Ramos (cell line): Measurements from ENCODE around the gene KCNH1.

Source experiments
- in situ Hi-C: fragments of 300-500 bp; cut with MboI; formaldehyde crosslinking; loops from one replicate; pipeline ENCODE4 v1.14.3; 2022; ENCODE audit warnings: low sequenced_read_pairs; ENCODE audit not compliant: unreplicated experiment

KCNH1 gene

DNA sequence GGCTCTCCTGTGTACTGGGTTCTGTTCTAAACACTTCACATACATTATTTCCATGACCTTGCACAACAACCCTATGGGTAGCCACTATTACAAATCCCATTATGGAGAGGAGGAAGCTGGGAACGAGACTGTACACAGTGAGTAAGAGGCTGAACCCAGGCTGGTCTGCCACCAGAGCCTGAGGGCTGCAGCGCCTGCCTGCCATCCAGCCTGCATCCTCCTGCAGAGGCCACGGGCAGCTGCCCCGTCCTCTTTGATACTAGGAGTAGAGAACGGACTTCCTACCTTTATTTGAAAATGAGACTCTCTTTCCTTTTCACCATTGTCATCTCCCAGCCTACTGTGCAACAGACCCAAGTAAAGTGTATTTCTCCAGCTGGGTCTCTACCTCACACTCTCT is 435.3 kb downstream of the KCNH1 start:
- in situ Hi-C loops, result no loop called here

DNA sequence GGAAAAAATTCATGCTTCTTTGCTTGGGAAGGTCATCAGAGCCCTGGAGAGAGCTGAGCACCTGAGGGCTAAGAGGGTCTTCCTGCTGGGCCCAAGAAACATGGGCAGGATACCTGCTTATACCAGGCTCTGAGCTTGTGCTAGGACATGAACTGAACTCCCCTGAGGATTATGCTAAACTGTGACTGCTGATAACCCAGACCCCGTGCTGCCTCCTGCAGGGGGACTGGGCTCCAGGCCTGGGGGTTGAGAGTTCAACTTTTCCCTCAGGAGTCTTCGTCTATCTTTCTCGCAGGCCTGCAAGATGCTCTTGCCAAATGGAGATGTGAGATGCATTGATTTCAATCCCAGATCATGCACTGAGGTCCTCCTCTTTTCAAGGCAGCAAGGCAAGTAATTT is 436.8 kb downstream of the KCNH1 start:
- in situ Hi-C loops, result no loop called here

DNA sequence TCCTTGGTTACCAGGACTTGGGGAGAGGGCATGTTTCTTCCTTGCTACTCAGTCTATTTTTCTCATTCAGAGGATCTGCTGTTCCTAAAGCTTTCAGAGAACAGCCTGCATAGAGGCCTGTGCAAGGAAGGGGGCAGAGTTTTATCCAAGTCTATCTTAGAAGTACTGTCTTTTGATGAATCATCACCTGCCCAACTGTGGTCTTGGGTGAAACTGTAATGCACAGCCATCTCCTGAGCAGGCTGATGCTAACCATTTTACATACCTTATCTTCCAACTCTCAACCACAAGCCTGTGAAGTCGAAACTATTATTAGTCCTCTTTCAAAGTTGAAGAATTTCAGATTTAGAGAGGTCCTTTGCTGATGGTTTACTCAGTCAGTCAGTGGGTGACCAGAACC is 437.2 kb downstream of the KCNH1 start:
- in situ Hi-C loops, result no loop called here

DNA sequence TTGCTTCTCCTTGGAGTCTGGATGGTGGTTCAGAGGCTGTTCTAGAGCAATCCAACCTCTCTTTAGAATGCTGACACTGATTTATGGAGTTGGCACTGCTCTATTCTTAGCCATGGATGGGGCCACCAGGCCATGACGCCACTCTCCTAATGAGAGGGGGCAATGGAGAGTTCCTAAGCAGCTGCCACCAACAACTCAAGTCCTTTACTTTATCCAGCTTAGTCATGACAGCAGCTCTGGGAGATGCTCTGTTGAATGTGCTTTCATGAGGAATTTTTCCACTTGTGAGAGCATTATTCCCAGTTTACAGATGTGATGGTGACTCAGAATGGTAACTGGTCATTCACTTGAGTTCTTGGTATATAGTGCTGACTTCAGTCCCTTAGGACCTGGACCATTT is 438.9 kb downstream of the KCNH1 start:
- in situ Hi-C loops, result no loop called here

DNA sequence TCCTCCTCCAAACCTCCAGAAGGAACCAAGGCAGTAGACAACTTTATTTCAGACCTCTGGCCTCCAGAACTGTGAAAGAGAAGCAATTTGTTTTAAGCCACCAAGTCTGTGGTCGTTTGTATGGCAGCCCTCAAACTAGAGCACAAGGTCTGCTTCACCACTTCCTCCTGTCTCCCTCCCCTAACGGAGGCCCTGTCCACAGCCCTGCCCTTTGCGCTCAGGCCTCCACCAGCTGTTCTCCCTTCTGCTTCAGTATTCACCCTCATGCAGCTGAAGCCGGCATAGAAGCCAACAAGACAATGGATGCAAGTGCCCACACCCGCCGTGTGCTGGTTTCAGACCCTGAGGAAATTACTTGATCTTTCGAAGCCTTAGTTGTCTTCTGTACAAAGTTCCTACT is 441.2 kb downstream of the KCNH1 start:
- in situ Hi-C loops, result no loop called here

DNA sequence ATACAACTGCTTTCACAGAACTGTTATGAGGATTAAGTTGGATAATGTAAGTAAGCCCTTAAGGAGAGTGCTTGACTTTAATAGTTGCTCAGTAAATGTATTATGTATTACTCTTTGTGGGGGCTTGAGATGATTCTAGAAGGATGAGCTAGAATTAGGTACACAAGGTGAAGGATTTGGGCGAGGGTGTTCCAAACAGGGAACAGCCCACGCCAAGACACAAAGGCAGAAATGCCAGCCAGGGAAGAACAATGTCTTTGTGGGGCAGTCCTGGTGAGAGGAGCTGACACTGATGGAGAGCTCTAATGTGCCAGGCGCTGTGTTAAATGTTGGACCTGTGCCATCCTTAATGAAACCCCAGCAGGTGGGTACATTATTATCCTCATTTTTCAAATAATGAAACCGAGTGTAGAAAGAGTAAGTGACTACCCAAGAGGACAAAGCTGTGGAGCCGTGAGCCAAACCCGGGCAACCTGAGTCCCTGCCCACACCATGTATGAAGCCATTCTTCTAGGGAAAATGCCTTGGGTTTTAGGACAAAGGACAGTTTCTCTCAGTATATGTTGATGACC is 442.8 kb downstream of the KCNH1 start:
- in situ Hi-C loops, result no loop called here

DNA sequence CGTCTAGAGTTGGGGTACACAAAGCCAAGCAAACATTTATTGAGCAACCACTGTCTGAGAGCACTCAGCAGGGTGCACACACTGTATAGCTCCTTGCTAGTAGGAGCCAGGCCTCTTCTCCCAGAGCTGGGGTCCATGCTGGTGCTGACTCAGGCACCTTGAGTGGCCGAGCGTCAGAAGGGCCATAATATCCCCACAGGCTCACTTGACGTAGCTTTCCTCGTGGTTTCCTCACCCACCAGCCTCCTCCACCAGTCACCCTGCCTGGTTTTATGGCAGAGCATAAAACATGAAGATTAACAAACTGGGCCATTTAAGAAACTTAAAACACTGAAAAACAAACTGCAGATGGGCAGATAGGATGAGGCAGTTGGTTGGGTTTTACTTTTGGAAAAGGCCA is 443.7 kb downstream of the KCNH1 start:
- in situ Hi-C loops, result no loop called here

DNA sequence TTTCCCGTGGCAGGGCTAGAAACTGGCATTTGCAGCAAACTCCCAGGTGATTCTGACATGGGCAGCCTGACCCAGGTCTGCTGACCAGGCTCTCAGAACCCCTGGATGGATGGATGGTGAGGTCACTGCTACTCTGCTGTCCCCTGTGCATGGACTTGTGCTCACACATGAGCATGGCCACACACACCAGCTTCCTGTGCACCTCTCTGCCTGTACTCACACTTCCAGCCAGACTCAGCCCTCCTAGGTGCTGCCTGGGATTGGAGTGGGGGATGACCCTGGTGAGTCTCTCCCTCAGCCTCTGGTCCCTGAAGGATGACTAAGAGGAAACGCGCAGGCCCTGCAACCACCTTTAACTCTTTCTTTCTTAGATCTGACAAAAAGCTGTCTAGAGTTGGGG is 444.1 kb downstream of the KCNH1 start:
- in situ Hi-C loops, result no loop called here

DNA sequence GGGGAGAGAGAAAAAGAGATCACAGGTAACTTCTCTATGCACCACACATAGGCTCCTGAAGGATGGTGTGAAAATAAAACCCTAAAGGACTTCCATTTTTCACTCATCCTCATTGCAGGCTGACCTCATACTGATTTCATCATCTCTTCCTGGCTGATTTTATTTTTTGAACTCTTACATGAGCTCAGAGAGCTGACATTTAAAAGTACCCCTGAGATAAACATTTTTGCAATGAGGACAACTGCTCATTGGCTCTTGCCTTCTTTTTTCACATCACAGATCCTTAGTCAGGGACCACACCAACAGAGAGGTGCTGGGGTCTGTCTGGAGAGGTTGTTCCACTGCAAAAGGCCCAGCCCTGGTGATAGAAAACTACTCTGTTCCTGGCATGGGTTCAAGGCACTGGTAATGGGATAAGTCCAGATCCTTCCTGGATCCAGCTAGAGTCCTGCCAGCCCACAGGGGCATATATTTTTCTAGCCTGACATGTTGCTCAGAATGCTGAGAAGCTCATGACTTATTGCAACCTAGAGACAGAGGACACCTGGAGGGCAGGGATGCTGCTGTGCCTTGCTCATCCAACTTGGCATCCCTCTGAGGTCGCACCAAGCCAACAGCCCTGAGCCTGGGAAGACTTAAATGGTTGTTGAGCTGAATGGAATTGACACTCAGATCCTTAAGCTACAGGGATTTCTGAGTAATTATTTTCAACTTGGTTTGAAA is 445.3 kb downstream of the KCNH1 start:
- in situ Hi-C loops, result no loop called here

DNA sequence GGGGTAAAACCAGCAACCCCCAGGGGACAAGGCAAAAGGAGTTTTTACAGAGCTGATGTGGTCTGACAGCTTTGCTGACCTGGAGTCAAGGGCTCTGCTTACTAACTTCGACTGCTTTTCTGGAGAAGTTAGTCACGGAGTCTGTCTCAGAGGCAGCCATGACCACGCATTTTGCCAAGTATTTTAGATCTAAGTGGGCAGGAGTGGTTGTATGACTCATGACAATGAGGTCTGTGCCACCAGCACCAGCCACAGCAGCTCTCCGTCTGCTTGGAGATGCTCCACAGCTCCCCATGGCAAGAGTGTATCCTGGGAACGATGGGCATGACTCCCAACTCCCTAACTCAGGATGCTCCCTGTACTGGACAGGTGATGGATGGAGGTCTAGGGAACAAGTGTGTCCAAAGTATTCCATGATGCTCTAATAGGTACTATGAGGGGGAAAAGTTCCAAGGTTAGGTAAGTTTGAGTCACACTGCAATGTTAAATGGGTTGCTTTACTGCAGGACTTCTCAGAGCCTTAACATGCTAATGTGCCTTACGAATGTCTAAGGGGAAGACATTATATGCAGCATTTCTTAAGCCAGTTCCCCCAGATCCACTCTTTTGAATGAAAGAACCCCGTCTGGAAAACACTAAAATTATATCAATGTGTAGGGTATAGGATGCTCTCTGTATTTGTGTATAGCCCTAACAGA is 446.2 kb downstream of the KCNH1 start:
- in situ Hi-C loops, result no loop called here

DNA sequence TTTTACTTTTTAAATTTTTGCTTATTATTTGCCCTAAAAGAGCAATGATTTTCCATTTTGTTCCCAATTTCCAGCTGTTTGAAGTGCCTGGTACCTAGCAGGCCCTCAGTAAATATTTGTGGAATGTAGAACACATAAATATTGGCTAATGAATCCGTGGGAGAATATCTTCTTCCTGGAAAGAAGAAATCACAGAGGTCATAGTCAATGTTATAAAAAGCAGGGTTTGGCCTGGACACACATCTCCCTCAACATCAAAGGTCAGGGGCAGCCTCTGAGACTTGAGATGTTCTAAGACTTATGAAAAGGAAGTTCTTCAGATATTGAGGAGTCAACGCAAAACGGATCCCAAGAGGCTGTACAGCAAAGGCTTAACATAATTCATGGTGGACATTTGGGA is 447.1 kb downstream of the KCNH1 start:
- in situ Hi-C loops, result no loop called here

DNA sequence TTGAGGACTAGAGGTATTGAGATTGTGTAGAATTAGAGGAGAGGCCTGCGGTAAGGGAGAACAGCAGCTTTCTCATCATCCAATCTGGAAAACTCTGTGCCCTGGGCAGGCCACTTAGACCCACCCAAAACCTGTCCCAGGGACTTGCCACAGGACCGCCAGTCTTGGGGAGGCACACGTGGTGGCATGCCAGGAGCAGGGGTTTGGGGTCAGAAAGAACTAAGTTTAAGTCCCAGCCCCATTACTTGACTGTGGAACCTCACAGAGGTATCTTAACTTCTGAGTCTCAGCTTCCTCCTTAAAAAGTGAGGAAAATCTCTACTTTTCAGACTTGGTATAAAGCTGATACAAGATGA is 448.7 kb downstream of the KCNH1 start:
- in situ Hi-C loops, result no loop called here

DNA sequence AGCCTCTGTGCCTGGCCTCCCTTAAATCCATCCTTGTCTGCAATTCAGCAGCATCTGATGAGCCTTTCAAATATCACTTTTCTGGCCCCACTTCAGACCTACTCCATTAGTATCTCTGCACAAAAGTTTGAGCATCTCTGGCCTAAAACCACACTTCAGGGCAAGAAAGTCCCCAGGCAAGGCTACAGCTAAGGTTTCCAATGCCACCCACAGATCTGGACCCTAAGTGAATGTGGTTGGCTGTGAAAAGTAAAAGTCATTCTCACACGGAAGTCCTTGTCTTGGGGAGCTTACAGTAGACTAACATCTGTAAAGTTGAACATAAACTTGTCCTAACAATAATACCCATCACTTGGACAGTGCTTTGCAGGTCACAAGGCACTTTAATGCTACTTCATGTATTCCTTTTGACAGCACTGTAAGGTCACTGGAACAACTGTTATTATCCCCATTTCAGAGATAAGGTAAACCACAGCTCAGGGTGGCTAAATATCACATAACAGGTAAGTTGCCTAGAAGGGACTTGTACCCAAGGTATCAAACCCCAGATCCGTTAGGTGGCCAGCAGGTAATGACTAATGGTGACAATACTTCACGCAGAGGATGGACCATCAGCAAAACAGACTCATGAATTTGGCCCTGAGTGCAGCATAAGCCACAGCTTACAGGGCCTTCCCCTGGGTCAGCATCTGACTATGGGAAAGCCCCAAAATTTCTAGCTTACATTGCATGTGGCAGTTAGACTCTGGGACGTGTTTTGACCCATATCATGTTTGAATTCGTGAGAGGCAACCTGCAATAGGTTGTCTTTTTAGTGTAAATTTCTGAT is 449.3 kb downstream of the KCNH1 start:
- in situ Hi-C loops, result no loop called here

DNA sequence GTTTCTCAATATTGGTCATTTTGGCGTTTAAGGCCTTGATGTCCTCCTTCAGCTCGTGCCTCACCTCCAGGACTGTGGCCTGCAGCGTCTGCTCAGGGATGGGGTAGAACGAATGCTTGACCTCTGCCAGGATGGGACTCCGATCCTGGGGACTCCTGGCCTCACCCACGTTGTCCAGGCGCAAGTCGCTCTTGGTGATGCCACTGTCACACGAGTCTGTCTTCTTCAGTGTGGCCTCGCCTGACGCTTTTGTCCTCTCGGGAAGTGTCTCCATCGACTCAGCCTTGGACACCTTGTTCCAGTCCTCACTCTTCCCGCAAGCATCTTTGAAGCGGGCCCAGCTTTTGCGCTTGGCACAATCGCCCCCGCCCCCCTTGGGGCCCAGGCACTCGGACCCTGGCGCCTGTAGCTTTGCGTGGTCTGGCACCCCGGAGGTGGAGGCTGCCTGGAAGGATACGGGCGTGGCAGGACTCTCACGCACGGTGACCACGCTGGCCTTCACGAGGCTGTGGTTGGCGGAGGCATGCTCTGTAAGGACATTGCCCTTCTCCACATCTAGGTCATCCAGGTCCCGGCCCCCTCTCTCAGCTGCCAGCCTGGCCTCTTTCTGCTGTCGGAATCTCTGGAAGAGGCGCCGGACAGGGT is 450.4 kb downstream of the KCNH1 start:
- in situ Hi-C loops, result no loop called here

DNA sequence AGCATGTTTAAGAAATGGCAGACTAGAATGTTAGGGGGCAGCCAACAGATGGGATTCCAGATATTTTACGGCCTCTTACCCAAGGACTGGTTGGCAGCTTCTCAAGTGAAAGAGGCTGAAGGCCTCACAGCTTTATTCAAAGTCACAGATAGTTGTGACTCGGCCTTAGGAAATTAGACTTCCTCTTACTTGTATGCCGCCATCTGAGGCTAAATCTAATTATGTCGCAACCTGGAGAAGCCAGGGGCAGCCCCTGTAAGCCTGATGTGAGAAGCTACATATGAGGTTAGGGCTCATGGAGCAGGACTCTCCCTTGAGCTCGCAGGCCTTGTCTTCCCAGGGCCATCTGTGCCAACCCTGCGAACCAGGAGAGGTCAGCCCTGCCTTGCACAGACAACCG is 452.8 kb downstream of the KCNH1 start:
- in situ Hi-C loops, result no loop called here

DNA sequence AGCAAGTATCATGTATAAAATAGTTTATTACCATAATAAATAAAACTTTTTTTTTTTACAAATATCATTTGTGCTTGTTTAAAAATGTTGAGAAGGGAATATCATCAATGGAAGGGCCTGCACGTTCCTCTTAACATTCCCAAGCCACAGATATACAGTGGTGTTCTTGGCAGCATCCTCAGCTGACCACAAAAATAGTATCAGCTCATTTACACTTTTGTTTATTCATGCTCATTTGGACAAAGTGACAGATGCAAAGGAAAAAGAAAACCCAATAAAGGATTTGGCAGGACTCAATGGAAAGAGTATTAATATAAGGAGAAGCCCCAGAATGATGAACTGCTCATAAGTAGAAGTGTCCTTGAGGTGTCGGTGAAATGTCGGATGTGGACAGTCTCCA is 455.6 kb downstream of the KCNH1 start:
- in situ Hi-C loops, result no loop called here

DNA sequence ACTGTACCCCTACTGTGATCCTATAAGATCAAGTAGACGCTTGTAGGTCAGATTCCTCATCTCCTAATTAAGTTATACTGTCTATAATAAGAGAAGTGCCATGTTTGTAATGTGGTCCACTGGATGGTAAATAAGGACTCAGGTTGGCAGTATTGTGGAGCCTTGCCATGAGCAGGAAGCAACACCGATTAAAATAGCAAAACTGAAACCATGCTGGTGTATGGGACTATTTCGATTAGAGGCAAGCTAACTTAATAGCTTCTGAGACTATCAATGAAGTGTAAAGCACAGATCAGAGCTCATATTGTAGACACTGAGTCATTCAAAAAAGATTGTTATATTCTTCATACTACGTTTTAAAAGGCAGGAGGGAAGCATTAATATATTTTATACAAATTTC is 456.4 kb downstream of the KCNH1 start:
- in situ Hi-C loops, result no loop called here

DNA sequence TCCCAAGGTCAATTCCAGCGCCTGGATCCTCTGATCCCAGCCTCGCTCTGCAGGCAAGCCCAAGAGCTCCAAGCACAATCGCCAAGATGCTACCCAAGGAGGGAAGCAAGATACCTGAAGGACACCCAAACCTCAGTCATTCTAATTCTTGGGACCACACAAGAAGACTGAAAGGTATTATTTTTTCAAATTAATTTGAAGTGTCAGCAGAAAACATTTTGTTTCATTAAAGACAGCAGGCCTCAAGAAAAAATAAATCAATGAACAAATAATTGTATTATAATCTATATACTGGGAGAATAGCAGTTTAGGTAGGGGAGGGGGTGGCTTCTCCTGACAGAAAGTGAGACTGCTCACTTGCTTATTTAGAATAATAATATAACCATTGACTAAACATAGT is 457.4 kb downstream of the KCNH1 start:
- in situ Hi-C loops, result no loop called here

DNA sequence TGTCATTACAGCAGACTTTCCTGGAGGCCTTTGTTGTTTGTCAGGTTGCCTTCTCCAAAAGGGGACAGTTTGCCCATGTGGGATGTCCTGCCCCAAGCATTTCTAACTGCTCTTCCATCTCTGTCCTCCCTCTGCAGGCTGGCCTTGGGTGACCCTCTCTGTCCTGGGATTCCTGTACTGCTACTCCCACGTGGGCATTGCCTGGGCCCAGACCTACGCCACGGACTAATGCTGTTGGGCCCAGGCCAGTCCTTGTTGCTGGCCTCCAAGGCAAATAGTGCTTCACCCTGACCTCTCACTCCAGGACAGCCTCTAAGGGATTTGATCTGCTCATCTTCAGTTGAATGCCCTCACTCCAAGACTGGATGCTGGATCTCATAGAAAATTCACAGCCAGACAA is 459.8 kb downstream of the KCNH1 start:
- in situ Hi-C loops, result no loop called here

DNA sequence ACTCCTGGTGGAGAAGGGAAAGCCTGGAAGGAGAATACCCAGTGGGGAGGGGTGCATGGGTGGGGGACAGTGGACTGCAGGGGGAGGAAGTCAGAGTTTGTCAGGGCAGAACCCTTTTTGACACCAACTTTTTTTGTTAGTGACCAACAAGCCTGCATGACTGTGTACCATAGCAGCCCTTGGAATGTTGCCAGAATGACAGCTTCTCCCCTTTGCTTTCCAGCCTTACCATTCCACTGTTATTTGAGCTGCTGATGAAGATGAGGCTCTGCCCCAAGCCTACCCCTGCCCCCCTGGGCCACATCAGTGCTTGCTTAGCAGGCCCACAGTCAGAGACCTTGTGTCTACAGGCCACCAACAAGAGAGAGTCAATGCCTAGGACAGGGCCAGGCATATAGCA is 464.0 kb downstream of the KCNH1 start:
- in situ Hi-C loops, result no loop called here
